EH (cell line): ENCODE data around the gene ZCCHC24.

Source experiments
- DNase-seq: peaks from one replicate; pipeline ENCODE4 v3.0.0-alpha.2; 2015; ENCODE audit warnings: low read depth

Gene ZCCHC24

GRCh38 chr10:79472951-79473350 is 27.5 kb upstream of the ZCCHC24 start:
- peak; percentile 32 for DNase-seq

- no peak for DNase-seq
Measured at GRCh38 chr10:79472449-79472848, 27.0 kb upstream of the ZCCHC24 start.

DNA sequence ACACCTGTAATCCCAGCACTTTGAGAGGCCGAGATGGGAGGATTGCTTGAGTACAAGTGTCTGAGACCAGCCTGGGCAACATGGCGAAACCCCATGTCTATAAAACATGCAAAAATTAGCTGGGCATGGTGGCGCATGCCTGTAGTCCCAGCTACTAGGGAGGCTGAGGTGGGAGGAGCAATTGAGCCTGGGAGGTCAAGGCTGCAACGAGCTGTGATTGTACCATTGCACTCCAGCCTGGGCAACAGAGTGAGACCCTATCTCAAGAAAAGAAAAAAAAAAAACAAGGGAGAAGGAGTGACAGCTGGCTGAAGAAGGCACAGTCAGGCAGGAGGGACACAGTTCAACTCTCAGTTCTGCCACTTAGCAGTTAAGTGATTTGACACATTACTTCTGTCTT is 26.4 kb upstream of the ZCCHC24 start:
- DNase-seq: no peak

- no peak for DNase-seq
Measured at GRCh38 chr10:79470096-79470495, 24.7 kb upstream of the ZCCHC24 start.

DNA sequence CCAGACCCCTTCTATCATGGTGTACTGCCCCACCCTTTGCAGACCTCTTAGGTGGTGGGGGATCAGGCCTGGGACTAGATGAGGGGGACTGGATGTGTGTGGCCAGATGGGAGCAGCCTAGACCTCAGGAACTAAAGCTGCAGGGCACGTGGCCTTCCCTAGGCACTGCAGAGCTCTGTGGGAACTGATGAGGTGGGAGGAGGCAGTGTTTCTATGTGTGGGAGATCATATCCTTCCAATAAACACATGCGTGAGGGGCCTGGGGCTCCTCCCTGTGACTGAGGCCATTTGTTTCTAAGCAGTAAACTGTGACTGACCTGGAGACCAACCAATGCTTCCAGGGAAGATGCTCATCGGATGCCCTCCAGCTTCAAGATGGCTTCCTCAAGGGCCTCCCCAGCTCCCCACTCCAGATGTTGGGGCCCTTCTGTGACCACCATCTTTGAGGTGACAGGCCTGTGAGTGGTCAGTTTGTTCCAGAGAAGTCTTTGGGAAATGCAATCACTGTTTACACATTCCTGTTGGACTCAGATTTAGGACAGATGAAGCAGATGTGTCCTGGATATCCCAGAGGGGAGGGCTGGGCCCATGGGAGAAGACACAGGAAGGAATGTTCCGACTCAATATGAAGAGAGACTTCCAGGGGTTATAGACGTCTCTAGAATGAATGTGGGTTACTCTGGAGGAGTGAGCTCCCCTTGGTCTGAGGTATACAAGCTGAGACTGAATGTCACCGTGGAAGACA is 23.6 kb upstream of the ZCCHC24 start:
- no peak for DNase-seq

- DNase-seq: no peak
Measured at GRCh38 chr10:79468015-79468560, 22.7 kb upstream of the ZCCHC24 start.

DNA sequence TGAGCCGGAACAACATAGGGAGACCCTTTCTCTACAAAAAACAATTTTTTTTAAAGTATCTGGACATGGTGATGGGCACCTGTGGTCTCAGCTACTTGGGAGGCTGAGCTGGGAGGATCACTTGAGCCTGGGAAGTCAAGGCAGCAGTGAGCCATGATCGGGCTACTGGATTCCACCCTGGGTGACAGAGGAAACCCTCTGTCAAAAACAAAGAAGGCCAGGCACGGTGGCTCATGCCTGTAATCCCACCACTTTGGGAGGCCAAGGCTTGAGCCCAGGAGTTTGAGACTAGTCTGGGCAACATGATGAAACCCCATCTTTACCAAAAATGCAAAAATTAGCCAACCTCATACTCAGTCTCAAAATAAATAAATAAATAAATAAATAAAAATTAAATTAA is 19.9 kb upstream of the ZCCHC24 start:
- no peak for DNase-seq

DNA sequence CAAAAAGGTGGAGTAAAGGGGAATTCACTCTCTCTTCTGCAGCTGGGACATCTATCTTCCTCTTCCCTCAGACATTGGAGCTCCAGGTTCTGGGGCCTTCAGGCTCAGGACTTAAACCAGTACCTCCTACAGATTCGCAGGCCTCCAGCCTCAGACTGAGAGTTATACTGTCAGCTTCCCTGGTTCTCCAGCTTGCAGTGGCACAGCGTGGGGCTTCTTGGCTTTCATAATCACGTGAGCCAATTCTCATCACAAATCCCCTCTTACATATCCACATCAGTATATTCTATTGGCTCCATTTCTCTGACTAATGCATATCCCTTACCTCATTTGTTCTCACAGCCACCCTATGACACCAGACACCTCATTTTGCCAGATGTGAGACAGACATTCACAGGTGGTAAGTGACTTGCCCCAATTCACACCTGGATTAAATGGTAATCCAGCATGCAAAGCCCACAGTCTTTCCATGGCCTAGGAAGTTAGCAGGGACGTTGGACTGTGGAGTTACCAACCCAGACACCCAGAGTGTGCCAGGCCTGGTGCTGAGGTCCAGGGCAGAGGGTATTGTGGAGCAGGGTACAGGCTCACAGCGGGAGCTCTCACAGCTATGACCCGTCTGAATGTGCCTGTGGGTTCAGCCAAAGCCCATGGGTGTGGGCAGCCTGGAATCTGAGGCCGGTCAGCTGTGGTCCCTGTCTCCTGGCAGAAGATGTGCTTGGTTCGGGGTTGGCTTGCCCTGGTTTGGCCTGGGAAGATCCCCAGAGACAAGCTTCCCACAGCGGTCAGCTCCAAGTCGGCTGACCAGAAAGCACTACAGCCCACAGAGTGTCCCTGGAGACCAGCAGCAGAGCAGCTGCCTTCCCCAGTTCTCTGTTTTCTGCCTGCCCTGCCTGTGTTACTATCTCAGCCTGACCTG is 18.4 kb upstream of the ZCCHC24 start:
- no peak for DNase-seq

DNA sequence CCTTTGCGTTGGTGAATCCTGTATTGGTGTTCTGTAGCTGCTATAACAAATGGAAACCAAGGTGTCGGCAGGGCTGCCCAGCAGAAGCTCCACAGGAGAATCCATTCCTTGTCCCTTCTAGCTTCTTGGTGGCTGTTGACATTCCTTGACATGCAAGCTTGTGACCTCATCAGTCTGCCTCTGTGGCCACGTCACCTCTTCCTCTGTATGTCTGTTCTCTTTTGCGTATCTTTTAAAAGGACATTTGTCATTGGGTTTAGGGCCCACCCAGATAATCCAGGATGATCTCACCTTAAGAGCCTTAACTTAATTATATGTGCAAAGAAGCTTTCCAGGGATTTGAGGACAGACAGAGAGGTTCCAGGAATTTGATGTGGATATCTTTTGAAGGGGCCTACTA is 15.3 kb upstream of the ZCCHC24 start:
- DNase-seq: no peak

GRCh38 chr10:79459243-79459642 is 13.8 kb upstream of the ZCCHC24 start:
- DNase-seq: no peak

DNA sequence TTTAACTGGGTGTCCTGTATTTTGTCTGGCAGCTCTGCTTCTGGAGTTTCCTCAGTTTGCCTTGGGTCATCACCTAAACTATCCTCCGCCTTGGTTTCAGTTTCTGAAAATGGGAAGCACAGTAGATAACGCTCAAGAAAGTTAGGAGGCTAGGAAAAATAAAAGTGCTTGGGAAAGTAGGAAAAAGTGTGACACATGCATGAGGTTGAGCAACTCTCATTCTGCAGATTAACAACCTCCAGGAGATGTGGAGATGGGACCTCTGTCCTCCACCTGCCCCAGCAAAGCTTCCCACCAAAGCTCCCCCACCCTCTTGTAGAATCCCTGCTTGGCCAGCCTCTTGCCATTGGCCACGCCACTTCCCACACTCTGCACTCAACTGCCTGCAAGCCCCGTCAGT is 13.1 kb upstream of the ZCCHC24 start:
- DNase-seq: no peak

GRCh38 chr10:79457256-79457785 is 11.9 kb upstream of the ZCCHC24 start:
- no peak for DNase-seq

GRCh38 chr10:79454259-79454658 is 8.8 kb upstream of the ZCCHC24 start:
- peak; percentile 94 for DNase-seq

DNA sequence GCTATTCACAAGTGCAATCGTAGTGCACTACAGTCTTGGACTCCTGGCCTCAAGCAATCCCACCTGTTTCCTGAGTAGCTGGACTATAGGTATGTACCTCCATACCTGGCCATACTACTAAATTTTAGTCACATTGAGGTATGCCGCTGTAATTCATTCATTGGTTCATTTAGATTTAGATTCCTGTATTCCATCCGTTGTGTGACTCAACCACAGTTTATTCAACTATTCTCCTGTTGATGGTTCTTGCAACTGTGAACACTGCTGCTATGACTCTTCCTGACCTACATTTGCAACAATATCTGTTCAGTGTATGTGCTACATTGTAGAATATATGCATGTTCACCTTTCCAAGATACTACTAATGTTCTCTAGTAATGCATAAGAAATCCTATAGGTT is 8.0 kb upstream of the ZCCHC24 start:
- no peak for DNase-seq

DNA sequence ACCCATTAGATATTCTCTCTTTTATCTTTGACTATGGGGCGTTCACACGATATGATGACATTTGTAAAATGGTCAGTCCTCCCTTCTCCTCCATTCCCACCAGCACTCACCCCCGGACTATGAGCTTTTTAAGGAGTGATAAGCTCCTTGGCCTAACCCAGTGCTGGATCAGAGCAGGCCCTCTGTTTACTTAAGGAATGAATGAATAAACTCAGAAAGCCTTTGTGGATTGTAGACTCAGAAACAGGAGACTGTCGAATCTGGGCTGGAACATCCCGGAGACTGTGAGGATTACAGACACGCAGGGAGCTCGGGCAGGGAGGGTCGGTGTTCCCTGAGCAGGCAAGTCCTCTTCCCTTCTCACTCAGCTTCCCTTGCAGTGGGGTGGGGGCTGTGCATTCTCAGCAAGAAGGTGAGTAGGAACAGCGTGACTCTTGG is 6.8 kb upstream of the ZCCHC24 start:
- DNase-seq: no peak

- DNase-seq: no peak
Measured at GRCh38 chr10:79451046-79451699, 5.7 kb upstream of the ZCCHC24 start.

DNA sequence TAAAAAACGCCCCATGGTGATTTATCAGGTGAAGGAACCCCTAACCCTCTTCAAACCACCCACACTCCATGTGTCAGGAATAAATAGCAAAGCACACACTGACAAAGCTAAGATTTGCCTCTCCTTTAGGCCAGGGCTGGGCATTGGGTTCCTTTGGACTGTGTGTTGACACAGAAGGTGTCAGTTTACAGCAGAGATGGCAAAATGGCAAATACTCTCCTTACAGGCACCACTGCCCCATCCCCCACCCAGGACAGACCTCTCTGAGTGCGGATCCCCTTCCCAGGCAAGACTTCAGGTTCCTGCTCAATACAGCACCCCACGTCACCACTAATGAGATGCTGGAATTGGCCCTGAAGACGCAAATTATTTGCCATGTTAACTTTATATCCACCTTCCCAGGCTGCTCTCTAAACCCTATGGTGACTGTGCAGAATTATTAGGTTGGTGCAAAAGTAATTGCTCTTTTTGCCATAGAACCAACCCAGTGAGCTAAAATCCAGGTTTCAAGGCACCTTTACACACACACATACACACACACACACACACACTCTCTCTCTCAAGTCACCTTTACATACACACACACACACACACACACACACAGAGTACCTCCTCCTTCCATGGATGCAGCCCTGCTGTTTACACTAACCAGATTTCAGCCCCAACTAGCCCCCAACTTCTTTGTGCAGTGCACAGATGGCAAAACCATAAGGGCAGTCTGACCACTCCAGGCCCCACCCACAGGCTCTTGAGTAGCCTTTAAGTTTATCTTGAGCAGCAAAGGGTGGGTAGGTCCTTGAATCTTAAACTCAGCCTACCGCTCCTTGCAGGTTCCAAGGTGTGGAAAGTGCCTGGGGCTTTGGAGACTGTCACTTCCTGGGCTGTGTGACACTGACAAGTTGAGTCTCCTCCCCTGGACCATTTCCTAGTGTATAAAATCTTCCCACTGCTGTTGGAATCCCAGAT is 4.0 kb upstream of the ZCCHC24 start:
- no peak for DNase-seq

GRCh38 chr10:79448732-79449049 is 3.3 kb upstream of the ZCCHC24 start:
- no peak for DNase-seq

DNA sequence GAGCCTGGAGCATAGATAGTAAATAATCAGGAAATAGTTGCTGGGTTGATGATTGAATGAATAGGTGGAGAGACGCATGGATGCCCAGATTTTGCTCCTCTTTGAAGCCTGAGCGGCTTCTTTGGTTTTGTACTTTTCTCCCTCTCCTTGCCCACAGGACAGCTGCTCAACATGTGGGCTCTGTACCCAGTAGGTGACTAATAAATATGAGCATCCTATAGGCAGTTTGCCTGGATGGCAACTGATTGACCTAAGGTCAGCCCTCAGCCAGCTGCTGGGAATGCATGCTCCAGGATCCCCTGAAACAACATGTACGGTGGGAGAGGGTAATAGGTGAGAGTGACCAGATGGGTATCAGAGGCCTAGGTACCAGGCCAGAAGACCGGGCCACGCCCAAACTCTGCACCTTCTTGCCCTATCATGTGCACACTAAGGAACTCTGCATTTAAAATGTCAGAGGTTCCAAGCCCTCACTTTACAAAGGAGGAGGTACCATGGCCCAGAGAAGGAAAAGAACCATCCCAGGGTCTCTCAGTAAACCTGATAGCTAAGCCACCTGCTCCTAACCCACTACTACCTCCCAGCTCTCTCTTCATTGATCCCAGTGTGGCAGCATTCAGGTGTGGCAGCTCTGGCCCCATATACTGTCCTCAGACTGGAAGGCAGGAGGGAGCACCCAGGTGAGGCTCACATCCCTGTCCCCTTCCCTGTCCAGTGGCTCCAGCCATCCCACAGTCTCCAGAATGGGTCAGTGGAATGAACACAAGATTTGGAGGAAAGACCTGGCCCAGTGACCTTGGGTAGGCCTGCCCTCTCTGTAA is 2.7 kb upstream of the ZCCHC24 start:
- DNase-seq: no peak

DNA sequence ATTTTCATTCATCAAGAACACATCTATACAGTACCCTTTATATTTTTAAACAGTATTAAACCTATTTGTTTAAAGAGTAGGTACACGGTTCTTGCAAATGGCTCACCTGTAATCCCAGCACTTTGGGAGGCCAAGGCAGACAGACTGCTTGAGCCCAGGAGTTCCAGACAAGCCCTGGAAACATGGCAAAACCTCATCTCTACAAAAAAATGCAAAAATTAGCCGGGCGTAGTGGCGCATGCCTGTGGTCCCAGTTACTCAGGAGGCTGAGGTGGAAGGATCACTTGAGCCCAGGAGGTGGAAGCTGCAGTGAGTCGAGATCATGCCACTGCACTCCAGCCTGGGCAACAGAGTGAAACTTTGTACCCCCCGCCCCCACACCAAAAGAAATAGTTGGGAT is 1.8 kb upstream of the ZCCHC24 start:
- peak; percentile 54 for DNase-seq
